AG04450 (cell line): ENCODE measurements around the gene ING4. TPM values are rescaled to one million over a fixed set of nuclear protein-coding genes. Genes with fewer than 3 reads are reported as not detected.
A peak's percentile ranks its signal among the peaks of the same experiment; 100 is the strongest.

ENCODE experiments used
- CTCF ChIA-PET: fragments of 300-600, 350-600 bp; formaldehyde crosslinking; extraction: SDS; loops from one replicate; lab custom pipeline; 2022; ENCODE audit warnings: antibody characterized with exemption, inconsistent platforms; lab: Charles Lee
- POLR2A ChIA-PET: fragments of 350-600 bp; formaldehyde crosslinking; extraction: SDS; loops from one replicate; lab custom pipeline; 2021; ENCODE audit warnings: antibody characterized with exemption, inconsistent platforms; lab: Yijun Ruan, JAX
- DNase-seq: peaks from one replicate; pipeline ENCODE4 v3.0.0-alpha.2; 2011; ENCODE audit warnings: low read depth, low spot score
- H3K27ac ChIP-seq: one replicate; pipeline ENCODE4 v1.5.1; 2012; ENCODE audit warnings: low read depth, low read length, control low read depth
- H3K27me3 ChIP-seq: one replicate; pipeline ENCODE4 v1.6.0; 2012; ENCODE audit warnings: low read length; ENCODE audit not compliant: control insufficient read depth, insufficient read depth
- H3K4me3 ChIP-seq: 2 replicates; pipeline ENCODE4 v1.5.1; 2011; ENCODE audit warnings: mild to moderate bottlenecking, low read depth, low read length, control low read depth
- H3K9me3 ChIP-seq: 2 replicates; pipeline ENCODE4 v1.5.1; 2012; ENCODE audit warnings: low read length; ENCODE audit not compliant: control insufficient read depth, insufficient read depth
- polyA plus RNA-seq: library from polyadenylated mRNA; depleted of rRNA; stranded (reverse); fragments of >200 nt; gene quantifications from 2 replicates; pipeline ENCODE4 v1.2.3, GENCODE V29; 2011
- TF ChIP-seq, protein P1 (sequence below): IDR thresholded peaks from 2 replicates; pipeline ENCODE4 v1.5.1; 2011; ENCODE audit warnings: low read depth, low read length, control low read depth, inconsistent platforms

Gene ING4
- polyA plus RNA-seq, 1 experiment: 66.6 TPM

- peak overlapping the region; percentile 55 for H3K4me3 ChIP-seq
- H3K27ac ChIP-seq: no peak overlapping the region
- no peak for DNase-seq
- peaks cover 11% of the 10 kb centered on the region for H3K27me3 ChIP-seq
- ChIA-PET POLR2A (interaction anchor here (0.8 kb wide), 1 partner anchor 26 kb away, joined by 3 read pairs; no protein-coding TSS in a partner anchor), CTCF (no interaction called here)
- H3K9me3 ChIP-seq: peaks cover 34% of the 10 kb centered on the region
- TF ChIP-seq, protein P1, sequence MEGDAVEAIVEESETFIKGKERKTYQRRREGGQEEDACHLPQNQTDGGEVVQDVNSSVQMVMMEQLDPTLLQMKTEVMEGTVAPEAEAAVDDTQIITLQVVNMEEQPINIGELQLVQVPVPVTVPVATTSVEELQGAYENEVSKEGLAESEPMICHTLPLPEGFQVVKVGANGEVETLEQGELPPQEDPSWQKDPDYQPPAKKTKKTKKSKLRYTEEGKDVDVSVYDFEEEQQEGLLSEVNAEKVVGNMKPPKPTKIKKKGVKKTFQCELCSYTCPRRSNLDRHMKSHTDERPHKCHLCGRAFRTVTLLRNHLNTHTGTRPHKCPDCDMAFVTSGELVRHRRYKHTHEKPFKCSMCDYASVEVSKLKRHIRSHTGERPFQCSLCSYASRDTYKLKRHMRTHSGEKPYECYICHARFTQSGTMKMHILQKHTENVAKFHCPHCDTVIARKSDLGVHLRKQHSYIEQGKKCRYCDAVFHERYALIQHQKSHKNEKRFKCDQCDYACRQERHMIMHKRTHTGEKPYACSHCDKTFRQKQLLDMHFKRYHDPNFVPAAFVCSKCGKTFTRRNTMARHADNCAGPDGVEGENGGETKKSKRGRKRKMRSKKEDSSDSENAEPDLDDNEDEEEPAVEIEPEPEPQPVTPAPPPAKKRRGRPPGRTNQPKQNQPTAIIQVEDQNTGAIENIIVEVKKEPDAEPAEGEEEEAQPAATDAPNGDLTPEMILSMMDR: no peak
Observed at GRCh38 chr12:6646276-6647082, 16.4 kb downstream of the ING4 start.

DNA sequence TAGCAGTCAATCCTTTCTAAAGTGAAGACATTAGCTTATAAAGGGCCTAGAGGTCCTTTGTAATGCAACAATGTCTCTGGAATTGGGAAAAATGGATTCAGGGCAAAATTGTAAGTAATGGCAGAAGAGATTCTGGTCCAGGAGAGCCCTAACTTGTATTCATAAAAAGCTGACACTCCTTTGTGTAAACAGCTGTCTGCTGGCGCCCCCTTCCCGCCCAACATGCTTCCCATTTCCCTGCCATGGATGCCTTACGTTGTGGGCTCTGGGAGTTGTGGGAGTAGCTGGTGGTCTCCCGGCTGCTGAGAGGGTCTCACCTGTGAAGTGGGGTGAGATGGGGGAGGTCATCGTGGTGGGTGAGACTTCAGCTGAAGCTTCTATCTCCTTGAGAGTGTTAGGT is 18.0 kb downstream of the ING4 start:
- Histone ChIP-seq H3K9me3 (peaks cover 34% of the 10 kb centered on the region), H3K27ac (no peak overlapping the region), H3K4me3 (no peak overlapping the region), H3K27me3 (peaks cover 19% of the 10 kb centered on the region)
- CTCF ChIA-PET: interaction anchor here (0.5 to 1.1 kb wide), 4 partner anchors 9 to 31 kb away, joined by 3 to 5 read pairs (median 4); no protein-coding TSS in a partner anchor
- POLR2A ChIA-PET: interaction anchor here (0.8 kb wide), 1 partner anchor 77 kb away, joined by 4 read pairs; no protein-coding TSS in a partner anchor
- no peak for DNase-seq
- TF ChIP-seq, protein P1: no peak

- peaks cover 34% of the 10 kb centered on the region for H3K9me3 ChIP-seq
- H3K4me3 ChIP-seq: no peak overlapping the region
- ChIA-PET POLR2A (no interaction called here), CTCF (interaction anchor here (1.0 to 1.1 kb wide), 2 partner anchors 24 to 30 kb away, joined by 3 to 4 read pairs; no protein-coding TSS in a partner anchor)
- H3K27me3 ChIP-seq: peaks cover 19% of the 10 kb centered on the region
- TF ChIP-seq, protein P1: no peak
- no peak overlapping the region for H3K27ac ChIP-seq
- DNase-seq: no peak
Observed at GRCh38 chr12:6644257-6644596, 18.7 kb downstream of the ING4 start.

DNA sequence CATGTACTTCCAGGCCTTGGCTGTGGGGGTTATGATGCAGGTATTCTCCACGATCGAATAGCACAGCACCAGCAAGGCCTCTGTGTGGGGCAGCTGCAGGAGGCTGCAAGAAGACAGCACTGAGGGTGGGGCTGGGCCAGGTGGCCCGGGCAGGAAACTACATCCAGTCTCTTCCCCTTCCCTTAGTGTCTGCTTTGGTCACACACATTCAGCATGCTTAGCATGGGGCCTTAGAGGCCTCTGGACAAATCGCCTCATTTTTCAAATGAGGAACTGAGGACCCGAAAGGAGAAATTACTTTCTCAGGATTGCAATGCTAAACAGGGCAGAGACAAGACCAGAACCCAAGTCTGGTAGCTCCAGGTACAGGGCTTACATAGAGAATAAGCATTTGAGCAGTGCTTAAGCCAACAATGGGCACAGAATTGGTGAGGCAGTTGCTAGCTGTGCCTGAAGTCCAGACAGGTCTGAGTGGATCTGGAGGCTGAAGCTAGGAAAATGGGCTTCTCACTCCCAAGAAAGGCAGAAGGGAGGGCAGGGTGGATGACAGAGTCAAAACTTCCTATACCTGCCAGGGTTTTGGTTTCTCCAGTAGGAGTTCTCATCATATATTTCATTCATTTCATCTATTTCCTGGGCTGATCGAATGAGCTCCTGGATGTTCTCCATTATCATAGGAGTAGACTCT is 19.2 kb downstream of the ING4 start:
- TF ChIP-seq, protein P1: no peak
- no peak for DNase-seq
- Histone ChIP-seq H3K4me3 (no peak overlapping the region), H3K9me3 (peaks cover 34% of the 10 kb centered on the region), H3K27me3 (peaks cover 21% of the 10 kb centered on the region), H3K27ac (no peak overlapping the region)
- POLR2A ChIA-PET: no interaction called here
- CTCF ChIA-PET: no interaction called here

GRCh38 chr12:6641131-6641530 is 21.8 kb downstream of the ING4 start:
- H3K27me3 ChIP-seq: peaks cover 27% of the 10 kb centered on the region
- TF ChIP-seq, protein P1: no peak
- peaks cover 23% of the 10 kb centered on the region for H3K9me3 ChIP-seq
- no peak overlapping the region for H3K27ac ChIP-seq
- no peak overlapping the region for H3K4me3 ChIP-seq
- POLR2A ChIA-PET: no interaction called here
- CTCF ChIA-PET: no interaction called here
- DNase-seq: no peak
